Hematopoietic multipotent progenitor cell treated with erythropoietin and hydrocortisone succinate and interleukin-3 and kit ligand, for 6 days (in vitro differentiated cells): ENCODE data around the gene KCNK4.
"Not testable (repeated sequence)": the region's sequence is repeated elsewhere in the genome, so short reads cannot be mapped to it uniquely, and the experiment has no call there.

Experiments
- DNase-seq: peaks from one replicate; pipeline ENCODE4 v3.0.0-alpha.2; 2015

The KCNK4 gene

GRCh38 chr11:64291262-64291751, at the start of gene KCNK4:
KCNK4 (plus strand) TSS chr11:64291302; CDS start chr11:64293019, 1,717 bp downstream.
- DNase-seq = no peak

DNA sequence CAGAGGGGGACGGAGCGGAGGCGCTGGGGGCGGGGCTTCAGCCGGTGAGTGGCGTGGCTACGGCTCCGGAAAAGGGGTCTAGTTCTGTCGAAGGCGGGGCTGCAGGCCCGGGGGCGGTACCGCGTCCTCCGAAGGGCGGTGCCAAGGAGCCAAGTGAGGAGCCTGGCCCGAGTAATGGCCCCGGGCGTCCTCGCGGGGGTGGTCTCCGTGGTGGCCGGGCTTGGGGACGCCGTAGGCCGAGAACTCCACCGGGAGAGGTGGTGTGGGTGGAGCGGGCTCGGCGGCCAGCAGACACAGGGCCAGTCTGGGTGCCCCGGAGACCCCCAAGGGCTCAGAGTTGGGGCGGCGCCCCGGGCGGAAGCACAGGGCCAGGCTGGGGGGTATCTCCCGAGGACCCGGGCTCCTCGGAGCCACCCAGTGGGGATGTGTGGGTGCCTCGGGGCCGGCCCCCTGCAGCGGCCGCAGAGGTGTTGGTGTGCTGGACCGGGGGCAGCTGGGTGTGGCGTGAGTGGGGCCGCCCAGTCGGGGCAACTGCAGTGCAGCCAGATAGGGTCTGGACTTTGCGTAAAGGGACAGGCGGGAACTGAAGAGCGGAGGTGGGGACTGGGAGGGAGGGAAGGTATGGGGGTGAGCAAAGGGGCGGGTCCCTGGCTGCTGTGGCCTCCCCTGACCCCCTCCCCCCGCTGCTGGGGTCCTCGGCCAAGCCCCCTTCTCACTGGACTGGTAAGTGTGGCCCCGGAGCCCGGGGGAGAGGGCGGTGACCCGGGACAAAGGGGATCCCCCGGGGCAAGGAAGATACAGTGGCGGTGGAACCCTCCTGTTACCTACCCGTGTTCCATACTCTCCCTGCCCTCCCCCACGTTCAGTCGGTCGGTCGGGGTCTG, 49.4 kb upstream of the KCNK4 start:
- peak; percentile 99 for DNase-seq

DNA sequence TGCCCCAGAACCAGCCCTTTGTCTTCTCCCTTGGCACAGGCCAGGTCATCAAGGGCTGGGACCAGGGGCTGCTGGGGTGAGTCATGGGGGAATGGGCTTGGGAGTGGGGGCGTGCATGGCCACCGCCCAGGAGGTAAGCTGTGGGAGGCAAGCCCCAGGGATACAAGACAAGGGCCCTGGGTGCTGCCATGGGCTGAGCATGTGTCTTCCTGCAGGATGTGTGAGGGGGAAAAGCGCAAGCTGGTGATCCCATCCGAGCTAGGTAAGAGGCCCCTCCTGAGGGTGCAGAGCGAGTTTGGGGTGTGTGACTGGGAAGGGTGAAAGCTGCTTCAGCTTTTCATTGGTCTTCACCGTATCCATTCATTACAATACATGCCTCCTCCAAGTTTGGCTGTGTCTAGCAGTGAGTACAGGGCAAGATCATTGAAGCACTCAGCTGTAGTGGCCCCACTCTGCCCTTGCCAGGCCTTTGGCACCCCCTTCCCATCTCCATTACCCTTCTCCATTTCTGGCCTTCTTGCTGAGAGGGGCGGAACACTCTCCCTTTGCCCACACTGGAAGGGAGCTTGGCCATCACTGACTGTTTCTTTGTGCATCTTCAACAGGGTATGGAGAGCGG, 47.8 kb upstream of the KCNK4 start:
- no peak for DNase-seq

- DNase-seq = no peak
These were observed 47.0 kb upstream of the KCNK4 start for GRCh38 chr11:64244107-64244506.

DNA sequence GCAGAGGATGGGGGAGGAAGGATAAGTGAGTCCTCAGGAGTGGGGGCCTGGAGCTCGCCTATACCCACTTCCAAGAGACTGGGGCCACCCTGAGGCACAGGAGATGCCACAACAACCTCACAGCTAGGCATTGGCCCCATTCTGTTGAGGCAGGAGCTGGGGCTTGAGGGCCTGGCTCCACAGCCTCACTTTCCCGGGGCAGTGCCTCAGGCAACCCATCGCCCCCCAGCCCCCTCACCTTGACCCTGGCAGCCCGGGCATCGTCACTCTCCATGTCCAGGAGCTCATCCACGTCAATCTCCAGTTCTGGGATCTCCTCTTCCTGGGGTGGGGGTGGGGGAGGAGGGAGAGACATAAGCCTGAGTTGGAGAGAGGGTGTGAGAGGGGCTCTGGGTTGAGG, 46.1 kb upstream of the KCNK4 start:
- peak; percentile 38 for DNase-seq

- DNase-seq = peak; percentile 57
These were observed 45.7 kb upstream of the KCNK4 start for GRCh38 chr11:64245401-64245796.

- peak; percentile 87 for DNase-seq
These were observed 45.1 kb upstream of the KCNK4 start for GRCh38 chr11:64245797-64246620.

GRCh38 chr11:64246621-64246870, 44.6 kb upstream of the KCNK4 start:
- DNase-seq = not testable (repeated sequence)

DNA sequence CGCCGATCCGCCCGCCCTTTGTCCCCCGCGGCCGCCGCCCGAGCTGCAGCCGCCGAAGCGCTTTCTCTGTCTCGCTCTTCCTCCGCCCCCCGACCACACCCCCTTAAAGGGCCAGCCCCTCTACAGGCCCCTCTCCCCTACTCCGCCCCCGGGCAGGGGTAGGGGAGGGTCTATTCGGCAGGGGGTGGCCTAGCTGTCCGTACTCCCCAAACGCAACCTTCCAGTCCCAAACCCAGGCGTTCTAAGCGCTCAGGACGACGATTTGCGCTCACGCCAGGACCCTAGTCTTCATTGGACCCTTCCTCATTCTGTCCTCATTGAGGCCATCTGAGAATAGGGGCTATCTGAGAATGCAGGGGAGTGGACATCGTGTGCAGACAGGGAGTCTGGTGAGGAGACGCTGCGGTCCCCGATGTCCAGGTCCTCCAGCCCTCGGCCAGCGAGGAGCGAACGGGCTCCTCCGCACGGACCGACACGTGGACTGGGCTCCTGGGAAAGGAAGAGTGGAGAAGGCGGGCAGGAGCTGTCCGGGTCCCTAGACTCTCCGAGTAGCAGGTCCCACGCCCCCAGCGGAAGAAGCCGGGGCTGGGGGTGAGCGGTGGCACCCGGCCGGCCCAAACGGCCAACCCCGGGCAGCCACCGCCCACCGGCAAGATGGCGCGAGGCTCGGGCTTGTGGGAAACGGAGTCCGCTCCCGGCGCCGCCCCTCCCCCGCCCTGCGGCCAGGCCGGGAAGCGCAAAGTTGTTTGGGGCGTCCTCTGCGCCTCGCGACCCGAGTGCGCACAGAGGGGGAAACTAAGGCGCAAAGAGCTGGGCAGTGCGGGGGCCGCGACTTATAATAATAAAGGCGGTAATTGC, 44.0 kb upstream of the KCNK4 start, which contains the start of gene PPP1R14B:
Gene PPP1R14B (minus strand): TSS at position 73 of the 858 bp plus-strand sequence. CDS start 270 bp downstream, outside the sequence.
- DNase-seq = peak; percentile 94

GRCh38 chr11:64247729-64248531, 43.2 kb upstream of the KCNK4 start:
- no peak for DNase-seq

DNA sequence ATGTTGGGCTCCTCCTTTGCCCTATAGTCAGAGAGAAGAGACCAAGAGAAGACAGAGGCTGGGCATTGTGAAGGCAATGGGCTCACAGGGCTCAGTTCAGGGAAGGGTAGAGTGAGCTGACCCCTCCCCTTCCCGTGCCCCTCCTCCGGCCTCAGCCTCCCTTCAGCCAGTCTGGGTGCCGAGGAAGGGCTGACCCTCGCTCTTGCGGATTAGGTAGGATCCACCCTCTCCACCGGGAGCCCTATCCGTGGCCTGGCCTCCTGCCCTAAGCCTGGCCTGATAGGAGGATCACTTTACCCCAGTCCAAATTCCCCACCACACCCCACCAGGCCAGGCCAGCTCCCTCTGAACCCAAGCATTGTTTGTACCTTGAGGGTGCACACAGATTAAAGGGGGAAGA, 42.5 kb upstream of the KCNK4 start:
- no peak for DNase-seq

DNA sequence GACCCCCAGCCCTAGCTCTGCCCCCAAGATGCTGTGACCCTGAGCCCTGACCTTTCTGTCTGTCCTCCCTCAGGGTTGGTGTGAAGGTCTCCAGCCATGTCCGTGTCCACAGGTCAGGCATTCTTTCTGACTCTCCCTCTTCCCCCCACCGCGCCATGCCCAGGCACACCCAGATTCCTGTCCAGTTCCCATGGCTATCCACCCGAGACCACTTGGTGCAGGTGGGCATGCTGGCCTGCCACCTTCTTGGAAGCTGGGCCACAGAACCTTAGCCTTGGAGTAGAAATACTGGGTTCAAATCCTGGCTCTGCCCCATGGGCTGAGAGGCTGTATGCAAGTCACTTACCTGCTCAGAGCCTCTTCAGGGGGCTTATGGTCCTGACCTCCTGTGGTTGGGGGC, 42.1 kb upstream of the KCNK4 start:
- no peak for DNase-seq

- DNase-seq = no peak
These were observed 41.3 kb upstream of the KCNK4 start for GRCh38 chr11:64249563-64250414.

GRCh38 chr11:64250415-64251015, 40.6 kb upstream of the KCNK4 start:
- DNase-seq = no peak

GRCh38 chr11:64251016-64251752, 39.9 kb upstream of the KCNK4 start, which contains the start of gene PLCB3:
PLCB3 (plus strand) TSS chr11:64251530; CDS start chr11:64251650, 120 bp downstream.
- DNase-seq = peak; percentile 63

DNA sequence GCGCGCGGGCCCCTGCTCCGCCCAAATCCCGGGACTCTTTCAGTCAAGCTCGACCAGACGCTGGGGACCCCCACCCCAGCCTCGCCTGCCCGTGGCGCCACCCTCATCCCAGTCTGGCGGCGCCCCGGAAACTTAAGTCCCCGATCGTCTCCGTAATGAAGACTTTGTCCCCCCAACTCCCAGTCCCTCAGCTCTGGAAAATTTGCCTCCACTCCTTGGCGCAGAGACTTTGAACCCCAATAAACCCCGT, 39.4 kb upstream of the KCNK4 start:
- DNase-seq = no peak

- DNase-seq = peak; percentile 61
These were observed 38.9 kb upstream of the KCNK4 start for GRCh38 chr11:64252003-64252872.

DNA sequence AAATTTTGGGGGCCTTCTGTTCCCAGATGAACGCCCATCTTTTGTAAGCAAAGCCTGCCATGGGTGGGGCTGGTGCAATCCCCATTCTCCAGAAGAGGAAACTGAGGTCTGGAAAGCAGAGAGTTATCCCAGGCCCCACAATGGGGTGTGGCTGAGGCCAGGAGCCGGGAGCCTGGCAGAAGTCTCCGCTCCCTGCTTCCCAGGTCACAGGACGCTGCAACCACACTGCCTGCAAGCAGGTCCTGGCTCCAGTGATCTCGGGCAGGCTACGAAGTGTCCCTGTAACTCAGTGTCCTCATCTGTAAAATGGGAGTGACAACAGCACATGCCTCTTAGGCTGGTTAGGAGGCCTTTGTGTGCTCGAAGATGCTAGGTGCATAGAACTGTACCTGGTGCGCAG, 38.1 kb upstream of the KCNK4 start:
- DNase-seq = no peak

GRCh38 chr11:64253481-64253880, 37.6 kb upstream of the KCNK4 start:
- DNase-seq = peak; percentile 58
